ENCODE measurements around the gene SEMA4D.

The SEMA4D gene

DNA sequence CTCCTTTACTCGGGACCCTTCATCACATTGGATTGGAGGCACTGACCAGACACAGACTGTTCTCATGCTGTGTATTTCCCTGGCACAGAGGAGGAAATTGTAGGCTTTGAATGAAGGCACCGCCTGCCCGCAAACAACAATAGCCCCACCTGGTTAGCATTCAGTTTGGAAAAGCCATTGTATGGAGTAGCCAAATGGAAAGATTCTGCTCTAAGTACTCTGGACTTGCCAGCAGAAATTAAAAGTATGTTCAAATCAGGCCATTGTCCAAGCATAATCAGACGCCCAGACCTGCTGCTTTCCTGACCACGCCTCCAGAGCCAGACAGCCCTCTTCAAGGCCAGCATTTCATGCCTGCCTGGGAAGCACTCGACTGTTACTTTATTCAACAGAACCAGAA is 8.0 kb upstream of the SEMA4D start:
- in situ Hi-C loops (cut with HindIII; ENCODE audit: low pct_ligation_motif_present, low sequenced_read_pairs) = no loop called here
- Histone ChIP-seq H3K27me3 (replicated peaks) (peaks cover 2% of the 10 kb centered on the region), H3K4me3 (ENCODE audit: low read depth, low read length) (no peak overlapping the region), H3K27ac (no peak overlapping the region), H3K36me3 (replicated peaks) (no peaks in the 10 kb centered on the region)
- no peak for DNase-seq
- TF ChIP-seq, protein P1, sequence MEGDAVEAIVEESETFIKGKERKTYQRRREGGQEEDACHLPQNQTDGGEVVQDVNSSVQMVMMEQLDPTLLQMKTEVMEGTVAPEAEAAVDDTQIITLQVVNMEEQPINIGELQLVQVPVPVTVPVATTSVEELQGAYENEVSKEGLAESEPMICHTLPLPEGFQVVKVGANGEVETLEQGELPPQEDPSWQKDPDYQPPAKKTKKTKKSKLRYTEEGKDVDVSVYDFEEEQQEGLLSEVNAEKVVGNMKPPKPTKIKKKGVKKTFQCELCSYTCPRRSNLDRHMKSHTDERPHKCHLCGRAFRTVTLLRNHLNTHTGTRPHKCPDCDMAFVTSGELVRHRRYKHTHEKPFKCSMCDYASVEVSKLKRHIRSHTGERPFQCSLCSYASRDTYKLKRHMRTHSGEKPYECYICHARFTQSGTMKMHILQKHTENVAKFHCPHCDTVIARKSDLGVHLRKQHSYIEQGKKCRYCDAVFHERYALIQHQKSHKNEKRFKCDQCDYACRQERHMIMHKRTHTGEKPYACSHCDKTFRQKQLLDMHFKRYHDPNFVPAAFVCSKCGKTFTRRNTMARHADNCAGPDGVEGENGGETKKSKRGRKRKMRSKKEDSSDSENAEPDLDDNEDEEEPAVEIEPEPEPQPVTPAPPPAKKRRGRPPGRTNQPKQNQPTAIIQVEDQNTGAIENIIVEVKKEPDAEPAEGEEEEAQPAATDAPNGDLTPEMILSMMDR (IDR thresholded peaks at IDR 0.05; ENCODE audit: low read depth, low read length, missing control alignments) = no peak

DNA sequence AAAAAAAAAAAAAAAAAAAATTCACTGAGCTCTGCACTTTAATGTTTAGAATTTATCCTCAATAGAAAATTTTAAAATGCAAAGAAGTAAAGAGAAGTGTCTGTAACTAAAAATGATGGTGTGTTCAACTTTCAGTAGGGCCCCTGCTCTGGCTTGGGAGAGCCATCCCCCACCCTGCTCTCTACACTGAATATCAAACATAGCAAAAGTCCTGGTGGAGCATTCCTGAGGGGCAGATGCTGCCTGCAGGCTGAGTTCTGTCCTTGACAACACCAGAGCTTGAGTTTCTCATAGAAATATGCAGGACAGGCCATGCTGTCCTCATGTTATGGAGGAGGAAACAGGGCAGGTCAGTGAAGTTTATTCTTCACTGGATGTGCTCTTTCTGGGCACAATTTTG is 7.1 kb upstream of the SEMA4D start:
- Histone ChIP-seq H3K27ac (no peak overlapping the region), H3K27me3 (replicated peaks) (peaks cover 2% of the 10 kb centered on the region), H3K4me3 (ENCODE audit: low read depth, low read length) (no peak overlapping the region), H3K36me3 (replicated peaks) (no peaks in the 10 kb centered on the region)
- TF ChIP-seq, protein P1 (IDR thresholded peaks at IDR 0.05; ENCODE audit: low read depth, low read length, missing control alignments) = no peak
- DNase-seq = no peak
- in situ Hi-C loops (cut with HindIII; ENCODE audit: low pct_ligation_motif_present, low sequenced_read_pairs) = no loop called here

DNA sequence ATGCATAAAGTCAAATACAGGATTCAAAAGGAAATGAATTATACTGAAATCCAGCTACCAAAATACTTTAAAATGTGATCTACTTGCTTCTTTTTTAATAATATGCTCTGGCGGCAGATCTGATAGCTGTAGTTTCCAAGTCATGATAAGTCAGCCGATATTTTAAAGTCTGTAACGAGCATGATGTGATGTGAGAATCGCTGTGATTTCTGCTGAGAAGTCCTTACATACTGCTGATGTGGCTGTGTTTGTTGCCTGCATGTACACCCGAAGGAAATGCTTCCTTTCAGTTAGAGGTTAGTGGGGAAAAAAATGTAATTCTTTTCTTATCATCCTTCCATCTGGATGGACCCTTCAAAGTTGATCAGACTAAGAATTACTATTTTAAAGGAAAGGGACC is 4.8 kb upstream of the SEMA4D start:
- no peak overlapping the region for H3K27ac ChIP-seq
- H3K36me3 ChIP-seq (replicated peaks) = no peaks in the 10 kb centered on the region
- in situ Hi-C loops (cut with HindIII; ENCODE audit: low pct_ligation_motif_present, low sequenced_read_pairs) = no loop called here
- no peak for DNase-seq
- H3K4me3 ChIP-seq (ENCODE audit: low read depth, low read length) = no peak overlapping the region
- H3K27me3 ChIP-seq (replicated peaks) = peaks cover 2% of the 10 kb centered on the region
- TF ChIP-seq, protein P1 (IDR thresholded peaks at IDR 0.05; ENCODE audit: low read depth, low read length, missing control alignments) = no peak

DNA sequence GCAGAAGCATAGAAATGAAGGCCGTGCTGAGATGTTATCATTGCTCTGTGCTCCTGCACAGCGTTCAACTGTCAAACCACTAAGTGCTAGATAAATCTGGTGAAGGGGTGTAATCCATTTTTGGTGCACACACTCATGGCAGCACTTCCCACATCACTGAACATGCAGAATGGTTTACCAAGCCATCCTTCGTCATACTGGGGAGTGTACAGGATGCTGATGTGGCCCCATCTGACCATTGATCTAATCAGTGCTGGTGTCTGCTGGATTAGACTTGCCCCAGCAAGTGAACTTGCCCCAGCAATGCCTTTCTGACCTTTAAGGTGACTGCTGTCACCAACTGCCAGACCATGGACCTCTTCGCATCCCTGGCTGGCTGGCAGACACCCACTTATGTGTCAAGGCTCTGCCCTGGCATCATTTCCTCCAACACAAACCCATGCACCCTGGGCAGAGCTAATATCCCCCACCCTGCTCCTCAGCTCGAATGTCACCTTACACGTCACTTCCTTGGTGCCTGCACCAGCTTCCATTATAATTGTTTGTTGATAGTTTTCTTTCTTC is 4.2 kb upstream of the SEMA4D start:
- Histone ChIP-seq H3K4me3 (ENCODE audit: low read depth, low read length) (no peak overlapping the region), H3K27ac (no peak overlapping the region)

DNA sequence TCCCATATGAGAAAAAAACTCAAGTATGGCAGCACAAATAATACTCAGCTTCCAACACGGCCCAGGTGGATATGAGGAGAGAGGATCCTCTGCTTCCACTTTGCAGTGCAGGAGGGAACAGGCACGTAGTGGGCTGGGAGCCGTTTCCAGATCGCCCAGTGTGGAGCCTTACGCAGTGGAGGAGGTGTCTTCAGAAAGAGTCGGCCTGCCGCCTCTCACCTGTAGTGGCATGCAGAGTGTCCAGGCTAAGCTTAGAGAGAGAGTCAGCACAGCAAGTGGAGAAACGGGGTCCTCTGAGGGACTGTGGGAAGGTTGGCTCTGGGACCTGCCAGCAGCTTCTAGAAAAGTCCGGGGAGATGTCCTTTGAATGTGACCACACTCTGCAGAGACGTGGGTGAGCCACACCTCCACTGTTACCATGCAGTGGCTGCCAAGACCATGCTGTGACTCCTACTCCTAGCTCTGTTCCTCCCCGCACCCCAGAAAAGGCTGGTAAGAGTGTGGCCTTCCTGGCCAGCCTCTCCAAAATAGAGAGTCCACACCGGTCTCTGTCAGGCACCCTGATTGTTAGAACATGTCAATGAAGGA is 3.5 kb upstream of the SEMA4D start:
- TF ChIP-seq, protein P1 (IDR thresholded peaks at IDR 0.05; ENCODE audit: low read depth, low read length, missing control alignments) = no peak
- no peak for DNase-seq
- in situ Hi-C loops (cut with HindIII; ENCODE audit: low pct_ligation_motif_present, low sequenced_read_pairs) = no loop called here
- peaks cover 5% of the 10 kb centered on the region for H3K27me3 ChIP-seq (replicated peaks)
- no peak overlapping the region for H3K4me3 ChIP-seq (ENCODE audit: low read depth, low read length)
- H3K27ac ChIP-seq = no peak overlapping the region
- no peaks in the 10 kb centered on the region for H3K36me3 ChIP-seq (replicated peaks)

More for the DNA sequence above, 4.2 kb upstream of the SEMA4D start:
- DNase-seq = no peak
- peaks cover 3% of the 10 kb centered on the region for H3K27me3 ChIP-seq (replicated peaks)
- no peaks in the 10 kb centered on the region for H3K36me3 ChIP-seq (replicated peaks)
- TF ChIP-seq, protein P1 (IDR thresholded peaks at IDR 0.05; ENCODE audit: low read depth, low read length, missing control alignments) = no peak
- in situ Hi-C loops (cut with HindIII; ENCODE audit: low pct_ligation_motif_present, low sequenced_read_pairs) = no loop called here

DNA sequence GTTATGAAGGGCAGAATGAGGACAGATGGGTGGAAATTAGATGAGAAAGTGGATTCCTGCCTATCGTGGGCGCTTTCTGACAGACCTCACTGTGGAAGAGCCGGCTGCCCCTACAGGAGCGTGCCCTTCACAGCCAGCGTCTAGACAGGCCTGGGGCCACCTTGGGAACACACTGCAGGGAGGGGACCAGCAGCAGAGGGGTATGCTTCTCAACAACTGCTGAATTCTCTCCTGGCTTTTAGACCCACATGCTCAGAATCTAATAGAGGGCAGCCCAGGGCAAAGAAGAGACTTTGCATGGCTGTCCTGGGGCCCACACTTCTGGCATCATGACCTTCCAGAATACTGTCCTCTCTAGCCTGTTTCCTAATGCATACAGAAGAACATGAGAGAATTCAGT is 2.1 kb upstream of the SEMA4D start:
- H3K27me3 ChIP-seq (replicated peaks) = peaks cover 7% of the 10 kb centered on the region
- H3K4me3 ChIP-seq (ENCODE audit: low read depth, low read length) = no peak overlapping the region
- no peak overlapping the region for H3K27ac ChIP-seq
- in situ Hi-C loops (cut with HindIII; ENCODE audit: low pct_ligation_motif_present, low sequenced_read_pairs) = no loop called here
- TF ChIP-seq, protein P1 (IDR thresholded peaks at IDR 0.05; ENCODE audit: low read depth, low read length, missing control alignments) = no peak
- no peaks in the 10 kb centered on the region for H3K36me3 ChIP-seq (replicated peaks)
- DNase-seq = no peak

All from brain microvascular endothelial cell (primary cell).